IMR-90 (cell line): ENCODE results near the gene NF1.

ENCODE experiments used
- CEBPB ChIP-seq: IDR thresholded peaks from 2 replicates; pipeline ENCODE4 v1.6.1; 2012; ENCODE audit warnings: low read depth, low read length, improper control_type of control experiment
- FOS ChIP-seq: fragments of 150-350 bp; IDR thresholded peaks from 2 replicates; pipeline ENCODE4 v1.6.1; 2016; ENCODE audit warnings: low read depth, low read length
- POLR2A ChIP-seq: IDR thresholded peaks from 2 replicates; pipeline ENCODE4 v1.6.1; 2012; ENCODE audit warnings: mild to moderate bottlenecking, low read depth, low read length
- RCOR1 ChIP-seq: IDR thresholded peaks from 2 replicates; pipeline ENCODE4 v1.6.1; 2012; ENCODE audit warnings: mild to moderate bottlenecking, low read length, improper control_type of control experiment; ENCODE audit not compliant: insufficient replicate concordance
- TF ChIP-seq, protein P1 (sequence below): conservative IDR thresholded peaks from 2 replicates; pipeline ENCODE4 v1.5.1; 2012; ENCODE audit warnings: mild to moderate bottlenecking, low read depth, low read length, improper control_type of control experiment

DNA sequence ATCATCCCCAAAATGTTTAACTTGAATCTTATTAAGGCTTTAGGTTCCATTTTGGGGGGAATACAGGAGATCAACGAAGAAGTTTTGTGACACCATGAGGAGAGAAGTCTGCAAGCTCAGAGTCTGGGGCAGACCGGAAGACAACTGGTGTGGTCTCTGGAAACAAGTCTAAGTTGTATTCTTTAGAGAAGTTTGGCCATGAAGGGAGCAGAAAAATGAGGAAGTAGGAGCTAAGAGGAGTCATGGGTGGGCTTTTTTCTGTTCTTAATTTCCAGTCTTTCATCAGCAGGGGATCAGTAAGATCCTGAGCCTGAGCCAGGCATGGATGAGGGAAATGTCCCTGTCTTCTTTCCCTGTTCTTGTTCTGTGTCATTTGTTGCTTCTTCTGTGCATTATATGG, 35.8 kb upstream of the NF1 start:
- TF ChIP-seq, protein P1, sequence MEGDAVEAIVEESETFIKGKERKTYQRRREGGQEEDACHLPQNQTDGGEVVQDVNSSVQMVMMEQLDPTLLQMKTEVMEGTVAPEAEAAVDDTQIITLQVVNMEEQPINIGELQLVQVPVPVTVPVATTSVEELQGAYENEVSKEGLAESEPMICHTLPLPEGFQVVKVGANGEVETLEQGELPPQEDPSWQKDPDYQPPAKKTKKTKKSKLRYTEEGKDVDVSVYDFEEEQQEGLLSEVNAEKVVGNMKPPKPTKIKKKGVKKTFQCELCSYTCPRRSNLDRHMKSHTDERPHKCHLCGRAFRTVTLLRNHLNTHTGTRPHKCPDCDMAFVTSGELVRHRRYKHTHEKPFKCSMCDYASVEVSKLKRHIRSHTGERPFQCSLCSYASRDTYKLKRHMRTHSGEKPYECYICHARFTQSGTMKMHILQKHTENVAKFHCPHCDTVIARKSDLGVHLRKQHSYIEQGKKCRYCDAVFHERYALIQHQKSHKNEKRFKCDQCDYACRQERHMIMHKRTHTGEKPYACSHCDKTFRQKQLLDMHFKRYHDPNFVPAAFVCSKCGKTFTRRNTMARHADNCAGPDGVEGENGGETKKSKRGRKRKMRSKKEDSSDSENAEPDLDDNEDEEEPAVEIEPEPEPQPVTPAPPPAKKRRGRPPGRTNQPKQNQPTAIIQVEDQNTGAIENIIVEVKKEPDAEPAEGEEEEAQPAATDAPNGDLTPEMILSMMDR, result no peak
- no peak for TF ChIP-seq POLR2A
- TF ChIP-seq CEBPB, result no peak
- TF ChIP-seq RCOR1, result no peak
- TF ChIP-seq FOS, result no peak
